ENCODE measurements around the gene RGL2.

DNA sequence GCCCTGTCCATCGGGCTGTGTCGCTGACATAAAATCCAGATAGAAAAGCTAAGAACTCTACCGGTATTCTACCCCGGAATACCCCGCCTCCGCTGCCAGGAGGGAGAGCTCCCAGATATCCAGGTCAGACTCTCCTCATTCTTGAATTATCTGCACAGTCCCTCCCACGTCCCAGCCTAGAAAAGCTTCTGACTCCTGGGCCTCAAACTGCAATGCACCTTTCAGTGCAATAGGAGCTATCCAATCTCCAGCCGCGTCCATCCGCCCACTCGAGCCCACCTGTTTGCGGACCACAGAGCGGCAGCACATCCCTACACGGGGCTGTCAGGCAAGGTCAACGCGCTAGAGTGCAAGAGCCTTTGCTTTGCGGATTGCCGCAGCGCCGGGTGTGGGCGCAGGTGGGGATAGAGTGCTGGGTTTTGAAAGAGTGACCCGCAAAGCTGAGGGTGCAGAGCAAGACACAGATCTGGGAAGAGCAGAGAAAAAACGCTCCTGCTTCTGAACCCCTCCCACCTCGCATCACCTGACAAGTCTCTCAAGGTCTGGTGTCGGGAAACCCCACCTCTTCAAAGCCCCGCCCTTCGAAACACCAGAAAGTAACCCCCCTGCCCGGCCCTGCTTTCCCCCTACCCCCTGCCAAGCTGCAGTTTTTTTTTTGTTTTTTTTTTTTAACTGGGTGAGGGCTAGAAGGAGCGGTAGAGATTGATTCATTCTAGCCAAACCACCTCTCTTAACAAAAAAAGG lies 13.8 kb upstream of the RGL2 start:
- TF ChIP-seq, protein P1, sequence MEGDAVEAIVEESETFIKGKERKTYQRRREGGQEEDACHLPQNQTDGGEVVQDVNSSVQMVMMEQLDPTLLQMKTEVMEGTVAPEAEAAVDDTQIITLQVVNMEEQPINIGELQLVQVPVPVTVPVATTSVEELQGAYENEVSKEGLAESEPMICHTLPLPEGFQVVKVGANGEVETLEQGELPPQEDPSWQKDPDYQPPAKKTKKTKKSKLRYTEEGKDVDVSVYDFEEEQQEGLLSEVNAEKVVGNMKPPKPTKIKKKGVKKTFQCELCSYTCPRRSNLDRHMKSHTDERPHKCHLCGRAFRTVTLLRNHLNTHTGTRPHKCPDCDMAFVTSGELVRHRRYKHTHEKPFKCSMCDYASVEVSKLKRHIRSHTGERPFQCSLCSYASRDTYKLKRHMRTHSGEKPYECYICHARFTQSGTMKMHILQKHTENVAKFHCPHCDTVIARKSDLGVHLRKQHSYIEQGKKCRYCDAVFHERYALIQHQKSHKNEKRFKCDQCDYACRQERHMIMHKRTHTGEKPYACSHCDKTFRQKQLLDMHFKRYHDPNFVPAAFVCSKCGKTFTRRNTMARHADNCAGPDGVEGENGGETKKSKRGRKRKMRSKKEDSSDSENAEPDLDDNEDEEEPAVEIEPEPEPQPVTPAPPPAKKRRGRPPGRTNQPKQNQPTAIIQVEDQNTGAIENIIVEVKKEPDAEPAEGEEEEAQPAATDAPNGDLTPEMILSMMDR (IDR thresholded peaks at IDR 0.05): no peak
- no peak for TF ChIP-seq EZH2 (IDR thresholded peaks at IDR 0.05; ENCODE audit: borderline replicate concordance, insufficient read depth, low read depth, low read length, poor library complexity, severe bottlenecking)

Data from B cell (primary cell).